K562 (cell line): ENCODE results near the gene GAPVD1.

Experiments used
- CBX8 ChIP-seq: fragments of 200-600 bp; sonication (generic); IDR thresholded peaks from 2 replicates; pipeline ENCODE4 v1.6.1; 2012; ENCODE audit warnings: borderline replicate concordance, mixed run types, low read depth, mild to moderate bottlenecking, moderate library complexity, mixed read lengths, low read length, control low read depth, inconsistent platforms; ENCODE audit not compliant: poor library complexity, severe bottlenecking; ENCODE audit errors: extremely low read depth
- FOXJ2 ChIP-seq: fragments of 200-800 bp; sonication (Bioruptor generic); IDR thresholded peaks from 2 replicates; pipeline ENCODE4 v1.6.1; 2016; ENCODE audit warnings: missing genetic modification characterization, missing compliant biosample characterization
- KDM2B ChIP-seq: fragments of 250-450 bp; sonication (Bioruptor Pico); IDR thresholded peaks from 2 replicates; pipeline ENCODE4 v1.8.0; 2021; ENCODE audit warnings: mild to moderate bottlenecking, moderate library complexity
- NR2F6 ChIP-seq: fragments of 450-650 bp; formaldehyde crosslinking; IDR thresholded peaks from 2 replicates; pipeline ENCODE4 v1.4.0; 2020; ENCODE audit warnings: mild to moderate bottlenecking
- RAD51 ChIP-seq: fragments of 450-650 bp; IDR thresholded peaks from 2 replicates; pipeline ENCODE4 v1.7.1; 2016; ENCODE audit warnings: low read depth, mild to moderate bottlenecking, borderline replicate concordance
- SMC3 ChIP-seq: conservative IDR thresholded peaks from 2 replicates; pipeline ENCODE4 v1.6.1; 2011; ENCODE audit warnings: low read depth, low read length, improper control_type of control experiment; ENCODE audit not compliant: insufficient read depth
- TARDBP ChIP-seq: fragments of 450-650 bp; IDR thresholded peaks from 2 replicates; pipeline ENCODE4 v1.6.1; 2016
- TCFL5 ChIP-seq: fragments of 250-450 bp; sonication (Bioruptor Pico); conservative IDR thresholded peaks from 2 replicates; pipeline ENCODE4 v1.6.1; 2021; ENCODE audit warnings: mild to moderate bottlenecking, moderate library complexity, matching md5 sums
- THRAP3 ChIP-seq: fragments of 450-650 bp; IDR thresholded peaks from 2 replicates; pipeline ENCODE4 v1.6.1; 2016; ENCODE audit warnings: mild to moderate bottlenecking, inconsistent platforms, borderline replicate concordance
- ZNF589 ChIP-seq: fragments of 200-800 bp; sonication (Bioruptor generic); IDR thresholded peaks from 2 replicates; pipeline ENCODE4 v1.6.1; 2016; ENCODE audit warnings: low read depth, missing genetic modification characterization, missing compliant biosample characterization
- TF ChIP-seq, protein P1 (sequence below): fragments of 250-450 bp; sonication (Bioruptor Pico); IDR thresholded peaks from 2 replicates; pipeline ENCODE4 v1.5.0; 2021
- TF ChIP-seq, protein P2 (sequence below): fragments of 250-450 bp; sonication (Bioruptor Pico); IDR thresholded peaks from 2 replicates; pipeline ENCODE4 v1.4.0; 2020; ENCODE audit warnings: mild to moderate bottlenecking, moderate library complexity
- TF ChIP-seq, protein P3 (sequence below), 3 experiments: IDR thresholded peaks in 2 of 3; conservative IDR thresholded peaks in 1 of 3; 2 replicates each; pipeline ENCODE4 v1.5.1; 2011 to 2012; ENCODE audit warnings: low read length in 3 of 3, mild to moderate bottlenecking in 3 of 3, control low read depth in 2 of 3, improper control_type of control experiment in 1 of 3, inconsistent platforms in 1 of 3, low read depth in 1 of 3, mixed read lengths in 1 of 3, moderate library complexity in 1 of 3; ENCODE audit not compliant: insufficient read depth in 2 of 3
- TF ChIP-seq, protein P4 (sequence below): sonication (generic); formaldehyde crosslinking; IDR thresholded peaks from 2 replicates; pipeline ENCODE4 v1.9.0; 2022; ENCODE audit warnings: mild to moderate bottlenecking, missing genetic modification reagents

DNA sequence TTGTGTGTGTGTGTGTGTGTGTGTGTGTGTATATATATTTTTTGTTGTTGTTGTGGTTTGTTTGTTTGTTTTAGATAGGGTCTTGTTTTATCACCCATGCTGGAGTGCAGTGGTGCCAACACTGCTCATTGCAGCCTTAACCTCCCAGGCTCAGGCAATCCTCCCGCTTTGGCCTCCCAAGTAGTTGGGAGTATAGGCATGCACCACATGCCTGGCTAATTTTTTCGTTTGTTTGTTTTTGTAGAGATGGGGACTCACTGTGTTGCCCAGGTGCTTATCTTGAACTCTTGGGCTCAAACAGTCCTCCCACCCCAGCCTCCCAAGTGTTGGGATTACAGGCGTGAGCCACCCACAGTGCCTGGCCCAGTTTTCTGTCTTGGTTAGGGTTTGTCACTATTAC is 77.3 kb downstream of the GAPVD1 start:
- TF ChIP-seq, protein P1, sequence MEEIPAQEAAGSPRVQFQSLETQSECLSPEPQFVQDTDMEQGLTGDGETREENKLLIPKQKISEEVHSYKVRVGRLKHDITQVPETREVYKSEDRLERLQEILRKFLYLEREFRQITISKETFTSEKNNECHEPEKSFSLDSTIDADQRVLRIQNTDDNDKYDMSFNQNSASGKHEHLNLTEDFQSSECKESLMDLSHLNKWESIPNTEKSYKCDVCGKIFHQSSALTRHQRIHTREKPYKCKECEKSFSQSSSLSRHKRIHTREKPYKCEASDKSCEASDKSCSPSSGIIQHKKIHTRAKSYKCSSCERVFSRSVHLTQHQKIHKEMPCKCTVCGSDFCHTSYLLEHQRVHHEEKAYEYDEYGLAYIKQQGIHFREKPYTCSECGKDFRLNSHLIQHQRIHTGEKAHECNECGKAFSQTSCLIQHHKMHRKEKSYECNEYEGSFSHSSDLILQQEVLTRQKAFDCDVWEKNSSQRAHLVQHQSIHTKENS (CRISPR knock-in tag): no peak
- TF ChIP-seq FOXJ2 (no peak), ZNF589 (CRISPR knock-in tag) (no peak), THRAP3 (no peak), NR2F6 (CRISPR knock-in tag) (no peak), TARDBP (no peak), SMC3 (no peak), CBX8 (no peak), TCFL5 (no peak), RAD51 (no peak), KDM2B (no peak)
- TF ChIP-seq, protein P2, sequence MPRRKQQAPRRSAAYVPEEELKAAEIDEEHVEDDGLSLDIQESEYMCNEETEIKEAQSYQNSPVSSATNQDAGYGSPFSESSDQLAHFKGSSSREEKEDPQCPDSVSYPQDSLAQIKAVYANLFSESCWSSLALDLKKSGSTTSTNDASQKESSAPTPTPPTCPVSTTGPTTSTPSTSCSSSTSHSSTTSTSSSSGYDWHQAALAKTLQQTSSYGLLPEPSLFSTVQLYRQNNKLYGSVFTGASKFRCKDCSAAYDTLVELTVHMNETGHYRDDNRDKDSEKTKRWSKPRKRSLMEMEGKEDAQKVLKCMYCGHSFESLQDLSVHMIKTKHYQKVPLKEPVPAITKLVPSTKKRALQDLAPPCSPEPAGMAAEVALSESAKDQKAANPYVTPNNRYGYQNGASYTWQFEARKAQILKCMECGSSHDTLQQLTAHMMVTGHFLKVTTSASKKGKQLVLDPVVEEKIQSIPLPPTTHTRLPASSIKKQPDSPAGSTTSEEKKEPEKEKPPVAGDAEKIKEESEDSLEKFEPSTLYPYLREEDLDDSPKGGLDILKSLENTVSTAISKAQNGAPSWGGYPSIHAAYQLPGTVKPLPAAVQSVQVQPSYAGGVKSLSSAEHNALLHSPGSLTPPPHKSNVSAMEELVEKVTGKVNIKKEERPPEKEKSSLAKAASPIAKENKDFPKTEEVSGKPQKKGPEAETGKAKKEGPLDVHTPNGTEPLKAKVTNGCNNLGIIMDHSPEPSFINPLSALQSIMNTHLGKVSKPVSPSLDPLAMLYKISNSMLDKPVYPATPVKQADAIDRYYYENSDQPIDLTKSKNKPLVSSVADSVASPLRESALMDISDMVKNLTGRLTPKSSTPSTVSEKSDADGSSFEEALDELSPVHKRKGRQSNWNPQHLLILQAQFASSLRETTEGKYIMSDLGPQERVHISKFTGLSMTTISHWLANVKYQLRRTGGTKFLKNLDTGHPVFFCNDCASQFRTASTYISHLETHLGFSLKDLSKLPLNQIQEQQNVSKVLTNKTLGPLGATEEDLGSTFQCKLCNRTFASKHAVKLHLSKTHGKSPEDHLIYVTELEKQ (CRISPR knock-in tag): no peak
- TF ChIP-seq, protein P3, sequence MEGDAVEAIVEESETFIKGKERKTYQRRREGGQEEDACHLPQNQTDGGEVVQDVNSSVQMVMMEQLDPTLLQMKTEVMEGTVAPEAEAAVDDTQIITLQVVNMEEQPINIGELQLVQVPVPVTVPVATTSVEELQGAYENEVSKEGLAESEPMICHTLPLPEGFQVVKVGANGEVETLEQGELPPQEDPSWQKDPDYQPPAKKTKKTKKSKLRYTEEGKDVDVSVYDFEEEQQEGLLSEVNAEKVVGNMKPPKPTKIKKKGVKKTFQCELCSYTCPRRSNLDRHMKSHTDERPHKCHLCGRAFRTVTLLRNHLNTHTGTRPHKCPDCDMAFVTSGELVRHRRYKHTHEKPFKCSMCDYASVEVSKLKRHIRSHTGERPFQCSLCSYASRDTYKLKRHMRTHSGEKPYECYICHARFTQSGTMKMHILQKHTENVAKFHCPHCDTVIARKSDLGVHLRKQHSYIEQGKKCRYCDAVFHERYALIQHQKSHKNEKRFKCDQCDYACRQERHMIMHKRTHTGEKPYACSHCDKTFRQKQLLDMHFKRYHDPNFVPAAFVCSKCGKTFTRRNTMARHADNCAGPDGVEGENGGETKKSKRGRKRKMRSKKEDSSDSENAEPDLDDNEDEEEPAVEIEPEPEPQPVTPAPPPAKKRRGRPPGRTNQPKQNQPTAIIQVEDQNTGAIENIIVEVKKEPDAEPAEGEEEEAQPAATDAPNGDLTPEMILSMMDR (IDR thresholded peaks at IDR 0.05 in 2 of 3, conservative IDR thresholded peaks at IDR 0.05 in 1 of 3; ENCODE audit: insufficient read depth in 2 of 3, low read depth in 1 of 3, low read length in 3 of 3): no peak
- TF ChIP-seq, protein P4, sequence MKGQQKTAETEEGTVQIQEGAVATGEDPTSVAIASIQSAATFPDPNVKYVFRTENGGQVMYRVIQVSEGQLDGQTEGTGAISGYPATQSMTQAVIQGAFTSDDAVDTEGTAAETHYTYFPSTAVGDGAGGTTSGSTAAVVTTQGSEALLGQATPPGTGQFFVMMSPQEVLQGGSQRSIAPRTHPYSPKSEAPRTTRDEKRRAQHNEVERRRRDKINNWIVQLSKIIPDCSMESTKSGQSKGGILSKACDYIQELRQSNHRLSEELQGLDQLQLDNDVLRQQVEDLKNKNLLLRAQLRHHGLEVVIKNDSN (CRISPR knock-in tag): no peak
